HEK293 (cell line): ENCODE results near the gene PPBP.

Experiments used
- CTCF ChIA-PET: fragments of 350-600 bp; formaldehyde crosslinking; extraction: SDS; loops from one replicate; lab custom pipeline; 2021; ENCODE audit warnings: antibody characterized with exemption; lab: Yijun Ruan, JAX
- POLR2A ChIA-PET: fragments of 300-600 bp; formaldehyde crosslinking; extraction: SDS; loops from one replicate; lab custom pipeline; 2020; ENCODE audit warnings: antibody characterized with exemption, inconsistent platforms; lab: Yijun Ruan, JAX
- H3K27ac ChIP-seq: fragments of 200-500 bp; sonication (Bioruptor generic); 2 replicates; pipeline ENCODE4 v1.5.1; 2014; ENCODE audit warnings: low read depth, low read length, control low read depth, inconsistent platforms; ENCODE audit errors: extremely low read depth
- H3K36me3 ChIP-seq, 2 experiments: fragments of 200-500 bp in 1 of 2; sonication (Bioruptor generic) in 1 of 2; 1 replicate in 1 of 2; 2 replicates in 1 of 2; pipeline ENCODE4 v1.5.1; 2014 to 2017; ENCODE audit warnings: inconsistent platforms in 2 of 2, low read length in 2 of 2; ENCODE audit not compliant: control insufficient read depth in 2 of 2, insufficient read depth in 1 of 2
- H3K4me1 ChIP-seq: fragments of 200-500 bp; sonication (Bioruptor generic); 2 replicates; pipeline ENCODE4 v1.5.1; 2014; ENCODE audit warnings: mild to moderate bottlenecking, low read length, inconsistent platforms; ENCODE audit not compliant: control insufficient read depth, insufficient read depth
- H3K4me3 ChIP-seq: 2 replicates; pipeline ENCODE4 v1.5.1; 2011; ENCODE audit warnings: low read depth, mild to moderate bottlenecking, control low read depth, low read length, moderate library complexity
- H3K9me3 ChIP-seq: fragments of 200-500 bp; sonication (Bioruptor generic); 2 replicates; pipeline ENCODE4 v1.5.1; 2014; ENCODE audit warnings: low read depth, low read length, inconsistent platforms; ENCODE audit not compliant: control insufficient read depth, insufficient read depth
- GFI1B ChIP-seq: fragments of 450-650 bp; formaldehyde crosslinking; IDR thresholded peaks from 2 replicates; pipeline ENCODE4 v1.5.1; 2016; ENCODE audit warnings: missing biosample characterization, missing genetic modification characterization
- SCRT1 ChIP-seq: fragments of 450-650 bp; formaldehyde crosslinking; IDR thresholded peaks from 2 replicates; pipeline ENCODE4 v1.5.1; 2016; ENCODE audit warnings: missing biosample characterization, missing genetic modification characterization, borderline replicate concordance
- ZIC2 ChIP-seq: fragments of 450-650 bp; formaldehyde crosslinking; IDR thresholded peaks from 2 replicates; pipeline ENCODE4 v1.5.1; 2016; ENCODE audit warnings: missing biosample characterization, missing genetic modification characterization
- ZNF140 ChIP-seq: fragments of 450-650 bp; formaldehyde crosslinking; IDR thresholded peaks from 2 replicates; pipeline ENCODE4 v1.5.1; 2016; ENCODE audit warnings: missing biosample characterization, missing genetic modification characterization
- ZNF184 ChIP-seq: fragments of 450-650 bp; IDR thresholded peaks from 2 replicates; pipeline ENCODE4 v1.5.1; 2018; ENCODE audit warnings: missing biosample characterization, mild to moderate bottlenecking, missing genetic modification characterization
- ZNF2 ChIP-seq: fragments of 450-650 bp; formaldehyde crosslinking; IDR thresholded peaks from 2 replicates; pipeline ENCODE4 v1.5.1; 2016; ENCODE audit warnings: missing biosample characterization, missing genetic modification characterization
- ZNF394 ChIP-seq: fragments of 450-650 bp; formaldehyde crosslinking; IDR thresholded peaks from 2 replicates; pipeline ENCODE4 v1.5.1; 2016; ENCODE audit warnings: missing biosample characterization, missing genetic modification characterization, mild to moderate bottlenecking, moderate library complexity, borderline replicate concordance
- ZNF426 ChIP-seq: fragments of 450-650 bp; formaldehyde crosslinking; IDR thresholded peaks from 2 replicates; pipeline ENCODE4 v1.5.1; 2017; ENCODE audit warnings: missing biosample characterization, missing genetic modification characterization, mild to moderate bottlenecking, inconsistent platforms, moderate library complexity
- ZNF629 ChIP-seq: fragments of 450-650 bp; formaldehyde crosslinking; IDR thresholded peaks from 2 replicates; pipeline ENCODE4 v1.5.1; 2017; ENCODE audit warnings: missing biosample characterization, missing genetic modification characterization
- ZNF654 ChIP-seq: fragments of 450-650 bp; formaldehyde crosslinking; IDR thresholded peaks from 2 replicates; pipeline ENCODE4 v1.5.1; 2016; ENCODE audit warnings: low read depth, missing biosample characterization, missing genetic modification characterization
- ZNF670 ChIP-seq: fragments of 450-650 bp; formaldehyde crosslinking; IDR thresholded peaks from 2 replicates; pipeline ENCODE4 v1.5.1; 2016; ENCODE audit warnings: missing biosample characterization, missing genetic modification characterization, low read depth
- ZNF843 ChIP-seq: fragments of 450-650 bp; formaldehyde crosslinking; IDR thresholded peaks from 2 replicates; pipeline ENCODE4 v1.5.1; 2016; ENCODE audit warnings: missing biosample characterization, missing genetic modification characterization
- ZXDB ChIP-seq: fragments of 450-650 bp; formaldehyde crosslinking; IDR thresholded peaks from 2 replicates; pipeline ENCODE4 v1.5.1; 2016; ENCODE audit warnings: missing biosample characterization, missing genetic modification characterization
- TF ChIP-seq, protein P1 (sequence below): fragments of 450-650 bp; formaldehyde crosslinking; IDR thresholded peaks from 2 replicates; pipeline ENCODE4 v1.5.1; 2016; ENCODE audit warnings: missing biosample characterization, missing genetic modification characterization
- TF ChIP-seq, protein P2 (sequence below): fragments of 450-650 bp; formaldehyde crosslinking; IDR thresholded peaks from 2 replicates; pipeline ENCODE4 v1.5.1; 2017; ENCODE audit warnings: missing biosample characterization, missing genetic modification characterization
- TF ChIP-seq, protein P3 (sequence below): fragments of 450-650 bp; formaldehyde crosslinking; IDR thresholded peaks from 2 replicates; pipeline ENCODE4 v1.5.1; 2016; ENCODE audit warnings: missing biosample characterization, missing genetic modification characterization
- TF ChIP-seq, protein P4 (sequence below): fragments of 450-650 bp; formaldehyde crosslinking; IDR thresholded peaks from 2 replicates; pipeline ENCODE4 v1.5.1; 2016; ENCODE audit warnings: missing biosample characterization, missing genetic modification characterization, low read depth

Gene PPBP

DNA sequence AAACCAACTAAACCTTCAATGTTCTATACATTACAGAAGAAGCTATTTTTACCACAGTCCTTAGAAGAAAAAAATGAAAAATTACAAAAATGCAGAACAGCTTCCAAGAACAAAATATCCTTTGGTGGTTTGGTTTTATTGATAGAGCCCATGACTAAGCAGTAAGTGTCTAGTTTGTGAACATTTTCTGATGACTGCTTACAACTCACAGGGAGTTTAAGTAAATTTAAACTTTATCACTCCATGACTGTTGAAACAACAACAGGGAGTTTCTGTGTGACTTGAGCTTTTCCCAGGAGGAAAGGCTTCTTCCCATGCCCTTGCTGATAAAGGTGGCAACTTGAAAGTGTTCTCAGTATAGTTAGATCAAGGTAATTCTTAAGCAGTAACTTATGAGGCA lies 9.1 kb downstream of the PPBP start (continued):
- no peak for TF ChIP-seq ZNF426 (tag by site-specific recombination)
- TF ChIP-seq, protein P1, sequence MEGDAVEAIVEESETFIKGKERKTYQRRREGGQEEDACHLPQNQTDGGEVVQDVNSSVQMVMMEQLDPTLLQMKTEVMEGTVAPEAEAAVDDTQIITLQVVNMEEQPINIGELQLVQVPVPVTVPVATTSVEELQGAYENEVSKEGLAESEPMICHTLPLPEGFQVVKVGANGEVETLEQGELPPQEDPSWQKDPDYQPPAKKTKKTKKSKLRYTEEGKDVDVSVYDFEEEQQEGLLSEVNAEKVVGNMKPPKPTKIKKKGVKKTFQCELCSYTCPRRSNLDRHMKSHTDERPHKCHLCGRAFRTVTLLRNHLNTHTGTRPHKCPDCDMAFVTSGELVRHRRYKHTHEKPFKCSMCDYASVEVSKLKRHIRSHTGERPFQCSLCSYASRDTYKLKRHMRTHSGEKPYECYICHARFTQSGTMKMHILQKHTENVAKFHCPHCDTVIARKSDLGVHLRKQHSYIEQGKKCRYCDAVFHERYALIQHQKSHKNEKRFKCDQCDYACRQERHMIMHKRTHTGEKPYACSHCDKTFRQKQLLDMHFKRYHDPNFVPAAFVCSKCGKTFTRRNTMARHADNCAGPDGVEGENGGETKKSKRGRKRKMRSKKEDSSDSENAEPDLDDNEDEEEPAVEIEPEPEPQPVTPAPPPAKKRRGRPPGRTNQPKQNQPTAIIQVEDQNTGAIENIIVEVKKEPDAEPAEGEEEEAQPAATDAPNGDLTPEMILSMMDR (tag by site-specific recombination) = no peak
- TF ChIP-seq SCRT1 (tag by site-specific recombination) = no peak
- TF ChIP-seq ZXDB = no peak
- no peak for TF ChIP-seq ZNF394 (tag by site-specific recombination)
- TF ChIP-seq GFI1B (tag by site-specific recombination) = no peak
- no peak for TF ChIP-seq ZNF629

DNA sequence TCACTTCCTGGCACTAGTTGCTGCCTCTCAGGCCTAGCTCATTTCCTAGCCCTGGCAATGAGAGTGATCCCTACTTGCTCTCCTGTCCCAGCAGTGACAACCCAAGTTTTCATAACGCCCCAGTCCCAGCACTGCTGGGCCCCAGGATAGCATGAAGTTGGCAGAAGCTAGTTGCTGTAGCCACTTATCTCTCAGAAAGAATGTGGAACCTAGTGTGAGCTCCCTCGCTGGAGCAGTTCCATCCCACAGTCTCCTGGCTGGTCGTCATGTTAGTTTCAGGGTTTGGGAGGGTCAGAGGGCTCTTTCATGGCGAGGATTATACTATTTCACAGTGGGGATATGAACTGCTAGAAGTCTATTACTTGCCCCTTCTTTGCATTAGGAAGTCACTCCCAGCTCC lies 11.3 kb downstream of the PPBP start:
- ChIA-PET CTCF (interaction anchor here (1.1 kb wide), 1 partner anchor 158 kb away, joined by 3 read pairs; no protein-coding TSS in a partner anchor), POLR2A (no interaction called here)
- no peak overlapping the region for H3K4me3 ChIP-seq
- no peaks in the 10 kb centered on the region for H3K9me3 ChIP-seq
- TF ChIP-seq, protein P2, sequence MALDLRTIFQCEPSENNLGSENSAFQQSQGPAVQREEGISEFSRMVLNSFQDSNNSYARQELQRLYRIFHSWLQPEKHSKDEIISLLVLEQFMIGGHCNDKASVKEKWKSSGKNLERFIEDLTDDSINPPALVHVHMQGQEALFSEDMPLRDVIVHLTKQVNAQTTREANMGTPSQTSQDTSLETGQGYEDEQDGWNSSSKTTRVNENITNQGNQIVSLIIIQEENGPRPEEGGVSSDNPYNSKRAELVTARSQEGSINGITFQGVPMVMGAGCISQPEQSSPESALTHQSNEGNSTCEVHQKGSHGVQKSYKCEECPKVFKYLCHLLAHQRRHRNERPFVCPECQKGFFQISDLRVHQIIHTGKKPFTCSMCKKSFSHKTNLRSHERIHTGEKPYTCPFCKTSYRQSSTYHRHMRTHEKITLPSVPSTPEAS (tag by site-specific recombination) = no peak
- no peak for TF ChIP-seq ZNF654
- no peak for TF ChIP-seq ZNF670 (tag by site-specific recombination)
- no peak for TF ChIP-seq ZNF184
- no peak for TF ChIP-seq ZIC2 (tag by site-specific recombination)
- no peak for TF ChIP-seq ZNF140 (tag by site-specific recombination)
- TF ChIP-seq ZNF843 (tag by site-specific recombination) = no peak
- TF ChIP-seq, protein P3, sequence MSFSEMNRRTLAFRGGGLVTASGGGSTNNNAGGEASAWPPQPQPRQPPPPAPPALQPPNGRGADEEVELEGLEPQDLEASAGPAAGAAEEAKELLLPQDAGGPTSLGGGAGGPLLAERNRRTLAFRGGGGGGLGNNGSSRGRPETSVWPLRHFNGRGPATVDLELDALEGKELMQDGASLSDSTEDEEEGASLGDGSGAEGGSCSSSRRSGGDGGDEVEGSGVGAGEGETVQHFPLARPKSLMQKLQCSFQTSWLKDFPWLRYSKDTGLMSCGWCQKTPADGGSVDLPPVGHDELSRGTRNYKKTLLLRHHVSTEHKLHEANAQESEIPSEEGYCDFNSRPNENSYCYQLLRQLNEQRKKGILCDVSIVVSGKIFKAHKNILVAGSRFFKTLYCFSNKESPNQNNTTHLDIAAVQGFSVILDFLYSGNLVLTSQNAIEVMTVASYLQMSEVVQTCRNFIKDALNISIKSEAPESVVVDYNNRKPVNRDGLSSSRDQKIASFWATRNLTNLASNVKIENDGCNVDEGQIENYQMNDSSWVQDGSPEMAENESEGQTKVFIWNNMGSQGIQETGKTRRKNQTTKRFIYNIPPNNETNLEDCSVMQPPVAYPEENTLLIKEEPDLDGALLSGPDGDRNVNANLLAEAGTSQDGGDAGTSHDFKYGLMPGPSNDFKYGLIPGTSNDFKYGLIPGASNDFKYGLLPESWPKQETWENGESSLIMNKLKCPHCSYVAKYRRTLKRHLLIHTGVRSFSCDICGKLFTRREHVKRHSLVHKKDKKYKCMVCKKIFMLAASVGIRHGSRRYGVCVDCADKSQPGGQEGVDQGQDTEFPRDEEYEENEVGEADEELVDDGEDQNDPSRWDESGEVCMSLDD (tag by site-specific recombination) = no peak
- H3K4me1 ChIP-seq = no peaks in the 10 kb centered on the region
- no peak overlapping the region for H3K27ac ChIP-seq
- H3K36me3 ChIP-seq = no peaks in the 10 kb centered on the region

DNA sequence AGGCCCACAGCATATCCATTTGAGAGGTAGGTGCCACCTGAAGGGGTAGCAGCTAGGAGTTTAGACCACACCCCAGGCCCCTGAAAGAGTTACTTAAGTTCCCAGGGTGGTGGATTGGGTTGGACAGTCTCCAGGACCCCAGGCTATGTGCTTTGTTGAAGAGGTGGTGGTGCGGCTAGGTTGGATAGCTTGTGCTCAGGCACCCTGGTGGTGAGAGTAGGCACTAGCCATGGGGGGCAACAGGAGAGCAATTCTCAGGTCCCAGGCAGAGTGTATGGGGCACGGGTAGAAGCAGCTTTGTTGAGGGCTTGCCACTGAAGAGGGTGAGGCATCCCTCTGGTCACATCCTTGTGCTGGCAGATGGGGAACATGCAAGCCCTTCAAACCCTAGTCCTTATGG lies 11.8 kb downstream of the PPBP start:
- Histone ChIP-seq H3K36me3 (no peaks in the 10 kb centered on the region), H3K27ac (no peak overlapping the region), H3K9me3 (no peaks in the 10 kb centered on the region), H3K4me1 (no peaks in the 10 kb centered on the region), H3K4me3 (no peak overlapping the region)
- TF ChIP-seq ZNF843 (tag by site-specific recombination) (no peak), ZNF2 (tag by site-specific recombination) (no peak), ZIC2 (tag by site-specific recombination) (peak; percentile 62)
- TF ChIP-seq, protein P4, sequence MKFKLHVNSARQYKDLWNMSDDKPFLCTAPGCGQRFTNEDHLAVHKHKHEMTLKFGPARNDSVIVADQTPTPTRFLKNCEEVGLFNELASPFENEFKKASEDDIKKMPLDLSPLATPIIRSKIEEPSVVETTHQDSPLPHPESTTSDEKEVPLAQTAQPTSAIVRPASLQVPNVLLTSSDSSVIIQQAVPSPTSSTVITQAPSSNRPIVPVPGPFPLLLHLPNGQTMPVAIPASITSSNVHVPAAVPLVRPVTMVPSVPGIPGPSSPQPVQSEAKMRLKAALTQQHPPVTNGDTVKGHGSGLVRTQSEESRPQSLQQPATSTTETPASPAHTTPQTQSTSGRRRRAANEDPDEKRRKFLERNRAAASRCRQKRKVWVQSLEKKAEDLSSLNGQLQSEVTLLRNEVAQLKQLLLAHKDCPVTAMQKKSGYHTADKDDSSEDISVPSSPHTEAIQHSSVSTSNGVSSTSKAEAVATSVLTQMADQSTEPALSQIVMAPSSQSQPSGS = no peak
- ChIA-PET CTCF (interaction anchor here (1.1 kb wide), 1 partner anchor 158 kb away, joined by 3 read pairs; no protein-coding TSS in a partner anchor), POLR2A (no interaction called here)
